Prostate gland (tissue), 2 donors: ENCODE measurements around the gene NHSL2. TPM values are rescaled to one million over a fixed set of nuclear protein-coding genes. Genes with fewer than 3 reads are reported as not detected.

Experiments used
- DNase-seq: peaks from one replicate; pipeline ENCODE4 v3.0.0-alpha.2; 2019; ENCODE audit warnings: low spot score
- H3K27ac ChIP-seq, 2 donors: fragments of 200-600 bp; sonication (generic); 2 replicates each; pipeline ENCODE4 v1.5.1; 2017 to 2019
- H3K27me3 ChIP-seq: fragments of 200-600 bp; sonication (generic); replicated peaks from 2 replicates; pipeline ENCODE4 v1.5.1; 2019; ENCODE audit not compliant: insufficient read depth
- H3K36me3 ChIP-seq, 2 donors: fragments of 200-600 bp; sonication (generic); 1 replicate in 1 of 2; 2 replicates in 1 of 2; pipeline versions ENCODE4 v1.5.1 to v1.8.1; 2017 to 2019
- H3K4me1 ChIP-seq: fragments of 200-600 bp; sonication (generic); replicated peaks from 2 replicates; pipeline ENCODE4 v1.5.1; 2019
- H3K4me3 ChIP-seq, 2 donors: fragments of 200-600 bp; sonication (generic); 2 replicates each; pipeline ENCODE4 v1.5.1; 2017 to 2019
- H3K9me3 ChIP-seq: fragments of 200-600 bp; sonication (generic); 2 replicates; pipeline ENCODE4 v1.5.1; 2017
- POLR2A ChIP-seq: fragments of 450-650 bp; IDR thresholded peaks from one replicate; pipeline ENCODE4 v1.6.1; 2016; ENCODE audit warnings: antibody characterized with exemption, mild to moderate bottlenecking
- POLR2AphosphoS5 ChIP-seq: sonication (generic); formaldehyde crosslinking; IDR thresholded peaks from one replicate; pipeline ENCODE4 v1.6.1; 2017; ENCODE audit warnings: antibody characterized with exemption
- WGBS: methylation state at CpG from one replicate; pipeline ENCODE4 v1.1.5; 2018; 5-methylcytosine and 5-hydroxymethylcytosine counted together
- intact Hi-C: fragments of 100-400 bp; cut with DNase I; formaldehyde crosslinking; loops from one replicate; pipeline ENCODE4 v1.14.2; 2022
- total RNA-seq, 2 donors: library from RNA; depleted of rRNA; stranded (reverse); fragments of >200 nt; gene quantifications; one replicate each; pipeline ENCODE4 v1.1.0, GENCODE V29; 2016
- TF ChIP-seq, protein P1 (sequence below), 4 experiments: fragments of 200-600 bp in 2 of 4; fragments of 450-650 bp in 2 of 4; sonication (generic) in 2 of 4; IDR thresholded peaks; 1 replicate in 3 of 4; 2 replicates in 1 of 4; pipeline ENCODE4 v1.5.1; 2016 to 2019; ENCODE audit warnings: antibody characterized with exemption in 4 of 4, mild to moderate bottlenecking in 2 of 4, moderate library complexity in 2 of 4

NHSL2 gene
- total RNA-seq, 2 donors from 2014 or later, result 4.2 to 28.2 TPM

GRCh38 chrX:72110051-72110875 lies 199.6 kb downstream of the NHSL2 start:
- 71% methylated on average over 12 of the region's 13 CpGs for WGBS
- Histone ChIP-seq H3K36me3 (no peaks in the 10 kb centered on the region), H3K4me1 (no peaks in the 10 kb centered on the region), H3K27me3 (no peaks in the 10 kb centered on the region), H3K9me3 (no peaks in the 10 kb centered on the region), H3K4me3 (no peak overlapping the region), H3K27ac (no peak overlapping the region)
- intact Hi-C loops, result no loop called here
- DNase-seq, result no peak
- no peak for TF ChIP-seq POLR2A
- TF ChIP-seq POLR2AphosphoS5, result no peak
- TF ChIP-seq, protein P1, sequence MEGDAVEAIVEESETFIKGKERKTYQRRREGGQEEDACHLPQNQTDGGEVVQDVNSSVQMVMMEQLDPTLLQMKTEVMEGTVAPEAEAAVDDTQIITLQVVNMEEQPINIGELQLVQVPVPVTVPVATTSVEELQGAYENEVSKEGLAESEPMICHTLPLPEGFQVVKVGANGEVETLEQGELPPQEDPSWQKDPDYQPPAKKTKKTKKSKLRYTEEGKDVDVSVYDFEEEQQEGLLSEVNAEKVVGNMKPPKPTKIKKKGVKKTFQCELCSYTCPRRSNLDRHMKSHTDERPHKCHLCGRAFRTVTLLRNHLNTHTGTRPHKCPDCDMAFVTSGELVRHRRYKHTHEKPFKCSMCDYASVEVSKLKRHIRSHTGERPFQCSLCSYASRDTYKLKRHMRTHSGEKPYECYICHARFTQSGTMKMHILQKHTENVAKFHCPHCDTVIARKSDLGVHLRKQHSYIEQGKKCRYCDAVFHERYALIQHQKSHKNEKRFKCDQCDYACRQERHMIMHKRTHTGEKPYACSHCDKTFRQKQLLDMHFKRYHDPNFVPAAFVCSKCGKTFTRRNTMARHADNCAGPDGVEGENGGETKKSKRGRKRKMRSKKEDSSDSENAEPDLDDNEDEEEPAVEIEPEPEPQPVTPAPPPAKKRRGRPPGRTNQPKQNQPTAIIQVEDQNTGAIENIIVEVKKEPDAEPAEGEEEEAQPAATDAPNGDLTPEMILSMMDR (IDR thresholded peaks at IDR 0.05), result no peak

DNA sequence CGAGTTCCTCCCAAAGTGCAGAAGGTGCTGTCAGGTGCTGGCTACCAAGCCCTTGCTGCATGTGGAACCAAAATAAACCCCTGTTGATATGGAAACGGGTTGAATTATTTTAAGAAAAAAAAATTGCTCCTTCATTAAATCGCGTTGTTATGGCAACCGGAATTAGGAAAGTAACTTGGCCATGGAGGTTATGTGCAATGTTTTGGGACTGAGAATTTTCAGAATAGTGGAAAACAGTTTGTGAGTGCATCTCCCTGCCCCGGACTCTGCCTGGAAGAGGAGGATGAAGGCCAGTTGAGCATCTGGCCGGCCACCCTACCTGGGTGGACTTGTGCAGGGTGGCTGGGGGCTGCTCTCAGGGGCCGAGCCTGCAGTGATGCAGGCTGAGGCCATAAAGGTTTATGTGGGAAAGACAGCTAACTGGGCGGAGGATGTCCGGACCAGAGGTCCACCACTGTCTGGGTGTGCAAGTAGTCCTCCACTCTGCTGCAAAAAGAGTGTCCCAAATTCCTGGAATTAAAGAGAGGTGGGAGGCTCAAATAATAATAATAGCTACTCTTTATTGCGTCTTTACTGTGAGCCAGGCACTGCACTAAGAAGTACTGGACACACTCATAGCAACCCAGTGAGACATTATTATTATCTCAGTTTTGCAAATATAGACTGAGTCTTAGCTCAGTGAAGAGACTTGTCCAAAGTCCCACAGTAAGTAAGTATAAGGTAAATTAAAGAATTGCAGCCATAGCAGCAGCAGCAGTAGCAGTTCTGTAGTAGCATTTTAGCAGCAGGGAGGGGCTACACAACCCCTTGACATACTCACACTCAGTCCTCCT lies 200.4 kb downstream of the NHSL2 start:
- TF ChIP-seq, protein P1 (IDR thresholded peaks at IDR 0.05), result no peak
- TF ChIP-seq POLR2A (no peak), POLR2AphosphoS5 (no peak)
- DNase-seq, result no peak
- Histone ChIP-seq H3K4me1 (no peaks in the 10 kb centered on the region), H3K27me3 (no peaks in the 10 kb centered on the region), H3K4me3 (no peak overlapping the region), H3K36me3 (no peaks in the 10 kb centered on the region), H3K9me3 (no peaks in the 10 kb centered on the region), H3K27ac (no peak overlapping the region)
- WGBS, result 88% methylated on average over 10 of the region's 11 CpGs
- intact Hi-C loops, result no loop called here

DNA sequence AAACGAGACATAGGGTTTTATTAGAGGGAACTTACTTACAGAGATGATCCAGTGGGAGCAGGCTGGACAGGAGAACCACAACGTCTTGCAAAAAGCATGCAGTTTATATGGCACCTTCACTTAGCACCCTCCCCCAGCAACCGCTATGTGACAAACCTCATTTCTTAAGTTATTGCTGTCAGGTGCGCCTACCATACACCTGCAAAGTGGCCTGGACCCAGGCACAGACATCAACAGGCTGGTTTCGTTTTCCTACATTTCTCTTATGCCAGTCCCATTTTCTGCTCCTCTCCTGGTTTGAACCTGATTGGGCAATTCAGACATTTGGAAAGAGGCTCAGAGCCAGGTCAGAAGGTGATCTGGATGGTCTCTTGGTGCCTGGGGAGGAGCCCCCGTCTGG lies 202.8 kb downstream of the NHSL2 start:
- Histone ChIP-seq H3K9me3 (no peaks in the 10 kb centered on the region), H3K36me3 (no peaks in the 10 kb centered on the region), H3K27me3 (no peaks in the 10 kb centered on the region), H3K4me1 (no peaks in the 10 kb centered on the region), H3K4me3 (no peak overlapping the region), H3K27ac (no peak overlapping the region)
- no peak for DNase-seq
- whole genome bisulfite sequencing, result 86% methylated on average over 6 of the region's 6 CpGs
- intact Hi-C loops, result no loop called here
- TF ChIP-seq, protein P1 (IDR thresholded peaks at IDR 0.05), result no peak

- Histone ChIP-seq H3K4me1 (no peaks in the 10 kb centered on the region), H3K4me3 (no peak overlapping the region), H3K27ac (no peak overlapping the region), H3K36me3 (no peaks in the 10 kb centered on the region), H3K27me3 (no peaks in the 10 kb centered on the region), H3K9me3 (no peaks in the 10 kb centered on the region)
- WGBS, result 67% methylated on average over 6 of the region's 6 CpGs
- no peak for DNase-seq
- TF ChIP-seq POLR2A (no peak), POLR2AphosphoS5 (no peak)
- TF ChIP-seq, protein P1 (IDR thresholded peaks at IDR 0.05), result no peak
- intact Hi-C loops, result no loop called here
These were observed 203.7 kb downstream of the NHSL2 start for GRCh38 chrX:72114306-72114705.
